ENCODE measurements around the gene TTC16.

TTC16 gene

GRCh38 chr9:127714020-127714750 is 1.7 kb upstream of the TTC16 start:
- no peak for DNase-seq
- in situ Hi-C loops (cut with HindIII; ENCODE audit: low pct_ligation_motif_present, low pct_unique_long_range_greater_than_20kb, low sequenced_read_pairs) = no loop called here

DNA sequence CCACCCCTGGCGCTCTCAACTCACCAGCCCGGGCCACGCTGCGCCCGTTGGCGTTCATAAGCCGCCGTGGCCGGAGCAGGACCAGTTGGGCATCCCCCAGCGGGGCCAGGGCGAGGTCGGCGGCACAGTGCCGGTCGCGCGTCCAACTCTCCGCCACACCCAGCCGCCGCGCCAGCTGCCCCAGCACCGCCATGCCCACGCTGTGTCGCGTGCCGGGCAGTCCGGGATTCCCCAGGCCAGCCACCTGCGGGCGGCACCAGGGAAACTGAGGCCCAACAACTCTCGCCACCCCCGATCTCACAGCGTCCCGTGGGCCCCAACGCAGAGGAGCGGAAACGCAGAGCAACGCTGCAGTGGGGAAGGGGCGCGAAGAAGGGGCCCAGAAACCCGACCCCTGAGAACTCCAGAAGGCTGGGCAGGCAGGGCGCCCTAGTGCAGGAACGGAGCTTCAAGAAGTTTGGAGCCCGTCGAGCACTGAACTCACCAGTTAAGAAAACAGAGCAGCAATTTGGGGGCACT is 869 bp upstream of the TTC16 start:
- peak; percentile 13 for DNase-seq
- in situ Hi-C loops (cut with HindIII; ENCODE audit: low pct_ligation_motif_present, low pct_unique_long_range_greater_than_20kb, low sequenced_read_pairs) = no loop called here

DNA sequence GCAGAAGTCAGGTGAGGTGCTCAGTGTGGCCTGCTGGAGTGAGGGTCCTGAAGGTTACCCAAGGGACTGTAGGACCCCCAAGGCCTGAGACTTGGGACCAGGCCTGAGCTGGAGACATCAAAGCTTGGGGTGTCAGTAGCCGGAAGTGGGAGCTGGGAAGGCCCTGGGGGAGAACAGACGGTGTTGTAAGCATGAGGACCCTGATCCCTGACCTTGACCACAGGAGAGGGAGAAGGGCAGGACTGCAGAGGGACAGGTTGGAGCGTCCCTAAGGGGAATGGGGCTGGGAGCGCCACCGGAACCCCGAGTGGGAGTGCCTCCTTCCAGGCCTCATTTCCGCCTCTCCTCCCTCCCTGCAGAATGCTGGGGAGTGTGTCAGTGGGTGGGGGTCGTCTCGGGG is 533 bp downstream of the TTC16 start:
- no peak for DNase-seq
- in situ Hi-C loops (cut with HindIII; ENCODE audit: low pct_ligation_motif_present, low pct_unique_long_range_greater_than_20kb, low sequenced_read_pairs) = no loop called here

DNA sequence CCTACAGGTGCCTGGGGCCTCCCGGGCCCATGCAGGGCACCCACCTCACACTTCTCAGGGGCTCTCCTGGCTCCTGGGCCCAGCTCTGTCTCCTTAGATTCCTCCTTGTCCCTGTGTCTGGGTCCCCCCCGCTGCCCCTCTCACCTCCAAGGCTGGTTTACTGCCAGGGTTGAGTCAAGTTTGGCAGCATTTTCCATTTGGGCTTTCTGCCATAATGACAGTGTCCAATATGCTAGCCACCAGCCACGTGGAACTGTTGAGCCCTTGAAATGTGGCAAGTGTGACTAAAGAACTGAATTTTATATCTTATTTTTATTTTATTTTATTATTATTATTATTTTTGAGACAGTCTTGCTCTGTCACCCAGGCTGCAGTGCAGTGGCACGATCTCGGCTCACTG is 1.9 kb downstream of the TTC16 start:
- no peak for DNase-seq

GRCh38 chr9:127720031-127720864 is 4.4 kb downstream of the TTC16 start:
- in situ Hi-C loops (cut with HindIII; ENCODE audit: low pct_ligation_motif_present, low pct_unique_long_range_greater_than_20kb, low sequenced_read_pairs) = no loop called here

More for the DNA sequence above, 1.9 kb downstream of the TTC16 start:
- in situ Hi-C loops (cut with HindIII; ENCODE audit: low pct_ligation_motif_present, low pct_unique_long_range_greater_than_20kb, low sequenced_read_pairs) = no loop called here

GRCh38 chr9:127720865-127721227 is 5.0 kb downstream of the TTC16 start:
- DNase-seq = no peak
- in situ Hi-C loops (cut with HindIII; ENCODE audit: low pct_ligation_motif_present, low pct_unique_long_range_greater_than_20kb, low sequenced_read_pairs) = no loop called here

More at GRCh38 chr9:127720031-127720864, 4.4 kb downstream of the TTC16 start:
- DNase-seq = no peak

- in situ Hi-C loops (cut with HindIII; ENCODE audit: low pct_ligation_motif_present, low pct_unique_long_range_greater_than_20kb, low sequenced_read_pairs) = no loop called here
- DNase-seq = no peak
Observed at GRCh38 chr9:127721391-127721821, 5.5 kb downstream of the TTC16 start.

DNA sequence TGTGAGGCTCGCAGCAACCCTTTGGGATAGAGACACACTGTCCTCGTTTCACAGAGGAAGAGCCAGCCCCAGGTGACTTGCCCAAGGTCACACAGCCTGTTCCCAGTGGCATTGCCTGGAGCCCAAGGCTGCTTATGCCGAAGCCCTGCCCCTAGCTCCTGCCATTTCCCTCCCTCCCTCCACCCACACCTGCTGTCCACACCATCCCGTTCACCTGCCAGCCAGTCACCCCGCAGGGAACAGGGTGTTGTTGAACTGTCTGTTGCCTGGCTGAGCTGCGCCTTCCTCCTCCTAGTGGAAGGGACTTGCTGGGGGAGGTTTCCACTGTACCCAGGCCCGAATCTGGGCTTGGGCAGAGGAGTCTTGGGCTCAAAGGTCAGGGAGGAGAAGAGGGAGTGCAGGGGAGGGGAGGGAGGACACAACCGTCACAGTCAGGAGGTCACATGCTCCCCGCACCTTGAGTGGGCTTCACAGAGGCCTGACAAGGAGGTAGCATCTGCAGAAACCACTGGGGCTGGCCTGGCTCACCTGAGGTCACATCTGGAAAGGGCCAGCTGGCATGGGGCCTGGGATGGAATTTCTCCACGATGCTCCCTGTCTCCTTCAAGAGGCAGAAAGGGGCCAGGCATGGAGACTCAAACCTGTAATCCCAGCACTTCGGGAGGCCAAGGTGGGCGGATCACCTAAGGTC is 6.3 kb downstream of the TTC16 start:
- no peak for DNase-seq
- in situ Hi-C loops (cut with HindIII; ENCODE audit: low pct_ligation_motif_present, low pct_unique_long_range_greater_than_20kb, low sequenced_read_pairs) = no loop called here

DNA sequence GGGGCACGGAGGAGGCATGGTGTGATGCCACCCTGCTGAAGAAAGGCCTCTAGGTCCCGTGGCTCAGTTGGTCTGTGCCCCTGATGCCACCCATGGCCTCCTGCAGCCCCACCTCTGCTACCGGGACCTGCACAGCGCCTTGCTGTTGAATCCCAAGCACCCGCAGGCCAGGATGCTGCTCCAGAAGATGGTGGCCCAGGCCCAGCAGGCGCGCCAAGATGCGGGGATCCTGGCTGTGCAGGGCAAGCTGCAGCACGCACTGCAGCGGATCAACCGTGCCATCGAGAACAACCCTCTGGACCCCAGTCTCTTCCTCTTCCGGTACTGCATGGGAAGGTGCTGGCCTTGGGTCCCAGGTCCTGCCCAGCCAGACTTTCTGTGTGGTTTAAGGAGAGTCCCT is 7.1 kb downstream of the TTC16 start:
- in situ Hi-C loops (cut with HindIII; ENCODE audit: low pct_ligation_motif_present, low pct_unique_long_range_greater_than_20kb, low sequenced_read_pairs) = no loop called here
- DNase-seq = no peak

DNA sequence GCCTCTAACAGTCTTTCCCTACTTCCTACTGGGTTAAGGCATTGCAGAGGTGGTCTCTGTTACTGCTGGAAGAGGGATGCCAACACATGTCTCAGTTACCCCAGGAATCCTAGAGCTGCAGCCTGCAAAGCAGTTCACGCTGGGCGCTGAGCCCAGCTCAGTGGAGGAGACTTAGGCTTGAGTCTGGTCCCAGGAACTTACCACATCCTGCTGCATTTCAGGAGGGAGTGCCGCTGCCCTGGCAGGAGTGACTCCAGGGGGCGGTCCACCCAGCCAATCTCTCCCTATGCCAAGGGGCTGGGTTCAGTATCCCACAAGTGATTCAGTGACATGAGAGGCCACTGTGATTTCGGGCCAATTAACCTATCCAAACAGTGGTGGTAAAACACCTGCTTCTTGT is 7.6 kb downstream of the TTC16 start:
- DNase-seq = peak; percentile 45
- in situ Hi-C loops (cut with HindIII; ENCODE audit: low pct_ligation_motif_present, low pct_unique_long_range_greater_than_20kb, low sequenced_read_pairs) = no loop called here

DNA sequence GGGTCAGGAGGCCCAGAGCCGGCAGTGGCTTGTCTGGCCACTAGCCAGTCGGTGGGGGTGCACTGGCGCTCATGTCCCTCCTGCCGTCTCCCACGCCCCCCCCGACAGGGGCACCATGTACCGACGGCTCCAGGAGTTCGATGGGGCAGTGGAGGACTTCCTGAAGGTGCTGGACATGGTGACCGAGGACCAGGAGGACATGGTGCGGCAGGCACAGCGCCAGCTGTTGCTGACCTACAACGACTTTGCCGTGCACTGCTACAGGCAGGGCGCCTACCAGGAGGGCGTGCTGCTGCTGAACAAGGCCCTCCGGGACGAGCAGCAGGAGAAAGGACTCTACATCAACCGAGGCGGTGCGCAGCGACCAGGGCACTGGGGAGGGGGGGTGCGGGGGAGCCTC is 8.1 kb downstream of the TTC16 start:
- in situ Hi-C loops (cut with HindIII; ENCODE audit: low pct_ligation_motif_present, low pct_unique_long_range_greater_than_20kb, low sequenced_read_pairs) = no loop called here
- DNase-seq = no peak

DNA sequence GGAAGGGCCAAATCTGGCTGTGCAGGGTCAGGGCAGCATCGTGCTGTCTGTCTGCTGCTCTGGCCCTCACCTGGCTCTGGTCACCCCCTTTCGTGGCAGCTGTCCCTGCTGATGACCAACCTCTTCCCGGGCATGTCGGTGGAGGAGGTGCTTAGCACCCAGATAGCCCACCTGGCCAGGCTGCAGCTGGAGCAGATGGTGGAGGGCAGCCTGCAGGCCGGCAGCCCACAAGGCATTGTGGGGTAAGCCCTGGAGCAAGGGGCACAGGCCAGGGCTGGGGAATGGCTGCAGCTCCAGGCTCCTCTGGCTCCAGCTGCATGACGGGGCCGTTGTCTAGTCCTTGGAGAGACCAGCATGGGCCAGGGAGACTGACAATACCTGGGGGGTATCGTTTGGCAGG is 11.0 kb downstream of the TTC16 start:
- DNase-seq = no peak
- in situ Hi-C loops (cut with HindIII; ENCODE audit: low pct_ligation_motif_present, low pct_unique_long_range_greater_than_20kb, low sequenced_read_pairs) = no loop called here

DNA sequence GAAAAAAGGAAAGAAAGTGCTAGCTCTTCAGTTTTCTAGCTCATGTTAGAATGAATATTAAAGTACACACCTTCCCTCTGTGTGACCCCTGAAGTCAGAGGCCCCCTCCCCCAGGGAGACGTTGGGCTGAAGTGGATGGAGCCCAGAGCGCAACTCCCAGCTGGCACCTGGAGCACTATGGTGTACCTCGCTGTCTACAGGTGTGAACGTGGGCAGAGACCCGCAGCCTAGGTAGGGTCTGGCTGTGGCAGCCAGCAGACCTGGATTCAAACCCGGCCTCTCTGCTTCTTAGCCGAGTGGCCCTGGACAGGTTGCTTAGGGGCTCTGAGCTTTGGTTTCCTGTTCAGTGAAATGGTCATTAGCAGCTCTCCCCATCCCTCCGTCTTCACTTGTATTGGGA is 12.9 kb downstream of the TTC16 start:
- no peak for DNase-seq
- in situ Hi-C loops (cut with HindIII; ENCODE audit: low pct_ligation_motif_present, low pct_unique_long_range_greater_than_20kb, low sequenced_read_pairs) = no loop called here

- in situ Hi-C loops (cut with HindIII; ENCODE audit: low pct_ligation_motif_present, low pct_unique_long_range_greater_than_20kb, low sequenced_read_pairs) = no loop called here
Observed at GRCh38 chr9:127729522-127730256, 13.8 kb downstream of the TTC16 start.

GRCh38 chr9:127730262-127730661 is 14.4 kb downstream of the TTC16 start:
- in situ Hi-C loops (cut with HindIII; ENCODE audit: low pct_ligation_motif_present, low pct_unique_long_range_greater_than_20kb, low sequenced_read_pairs) = no loop called here
- DNase-seq = no peak

More at GRCh38 chr9:127729522-127730256, 13.8 kb downstream of the TTC16 start:
- no peak for DNase-seq

DNA sequence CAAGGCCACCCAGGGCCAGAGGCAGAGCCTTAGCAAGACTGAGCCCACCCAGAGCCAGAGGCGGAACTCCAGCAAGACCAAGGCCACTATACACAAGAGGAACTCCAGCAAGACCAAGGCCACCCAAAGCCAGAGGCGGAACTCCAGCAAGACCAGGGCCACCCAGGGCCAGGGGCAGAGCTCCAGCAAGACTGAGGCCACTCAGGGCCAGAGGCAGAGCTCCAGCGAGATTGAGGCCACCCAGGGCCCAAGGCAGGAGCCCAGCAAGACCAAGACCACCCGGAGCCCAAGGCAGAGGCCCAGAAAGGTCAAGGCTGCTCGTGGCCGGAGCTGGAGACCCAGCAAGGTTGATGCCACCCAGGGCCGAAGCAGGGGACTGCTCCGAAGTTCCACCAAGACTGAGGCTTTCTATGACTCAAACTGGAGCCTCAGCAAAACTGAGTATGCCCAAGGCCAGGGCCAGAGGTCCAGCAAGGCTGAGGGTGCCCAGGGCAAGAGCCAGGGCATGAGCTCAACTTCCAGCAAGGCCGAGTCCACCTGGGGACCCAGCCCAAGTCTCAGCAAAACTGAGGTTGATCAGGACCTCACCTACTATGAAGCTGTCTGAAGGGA is 15.0 kb downstream of the TTC16 start:
- in situ Hi-C loops (cut with HindIII; ENCODE audit: low pct_ligation_motif_present, low pct_unique_long_range_greater_than_20kb, low sequenced_read_pairs) = no loop called here
- no peak for DNase-seq

GRCh38 chr9:127731938-127732337 is 16.1 kb downstream of the TTC16 start:
- in situ Hi-C loops (cut with HindIII; ENCODE audit: low pct_ligation_motif_present, low pct_unique_long_range_greater_than_20kb, low sequenced_read_pairs) = no loop called here

GRCh38 chr9:127732444-127732843 is 16.6 kb downstream of the TTC16 start:
- in situ Hi-C loops (cut with HindIII; ENCODE audit: low pct_ligation_motif_present, low pct_unique_long_range_greater_than_20kb, low sequenced_read_pairs) = no loop called here
- DNase-seq = no peak

More at GRCh38 chr9:127731938-127732337, 16.1 kb downstream of the TTC16 start:
- no peak for DNase-seq

All from ACHN (cell line).